Astrocyte of the spinal cord (primary cell): Measurements from ENCODE around the gene AGAP2.
A peak's percentile ranks its signal among the peaks of the same experiment; 100 is the strongest.

ENCODE experiments used
- DNase-seq: peaks from one replicate; pipeline ENCODE4 v3.0.0; 2011; ENCODE audit warnings: low read depth, low spot score
- H3K4me3 ChIP-seq: 2 replicates; pipeline ENCODE4 v1.5.1; 2011; ENCODE audit warnings: low read depth, mild to moderate bottlenecking, low read length, moderate library complexity
- in situ Hi-C: cut with HindIII; loops from 2 replicates; pipeline ENCODE4 v1.10.0; 2017; ENCODE audit warnings: low sequenced_read_pairs
- TF ChIP-seq, protein P1 (sequence below): IDR thresholded peaks from 2 replicates; pipeline ENCODE4 v1.5.1; 2012; ENCODE audit warnings: low read depth, mild to moderate bottlenecking, low read length, inconsistent platforms

Gene AGAP2

DNA sequence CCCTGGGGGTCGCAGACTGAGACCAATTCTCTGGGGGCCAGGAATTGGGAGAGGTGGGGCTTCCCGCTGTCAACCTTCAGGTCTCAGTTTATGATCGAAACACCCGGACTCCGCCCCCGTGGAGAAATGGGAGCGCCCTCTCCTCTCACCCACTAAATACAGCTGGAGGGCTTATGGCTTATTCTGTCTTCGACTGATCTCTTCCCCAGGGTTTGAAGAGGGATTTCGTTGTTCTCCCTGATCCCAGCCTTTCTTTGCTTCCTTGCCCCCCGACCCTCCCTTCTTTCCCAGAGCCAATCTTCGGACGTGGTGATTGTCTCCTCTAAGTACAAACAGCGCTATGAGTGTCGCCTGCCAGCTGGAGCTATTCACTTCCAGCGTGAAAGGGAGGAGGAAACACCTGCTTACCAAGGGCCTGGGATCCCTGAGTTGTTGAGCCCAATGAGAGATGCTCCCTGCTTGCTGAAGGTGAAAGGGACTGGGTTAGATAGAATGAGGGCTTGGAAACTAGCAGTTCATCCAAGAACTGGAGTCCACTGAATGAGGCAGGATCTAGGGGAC, 44.0 kb downstream of the AGAP2 start:
- peak; percentile 4 for DNase-seq

DNA sequence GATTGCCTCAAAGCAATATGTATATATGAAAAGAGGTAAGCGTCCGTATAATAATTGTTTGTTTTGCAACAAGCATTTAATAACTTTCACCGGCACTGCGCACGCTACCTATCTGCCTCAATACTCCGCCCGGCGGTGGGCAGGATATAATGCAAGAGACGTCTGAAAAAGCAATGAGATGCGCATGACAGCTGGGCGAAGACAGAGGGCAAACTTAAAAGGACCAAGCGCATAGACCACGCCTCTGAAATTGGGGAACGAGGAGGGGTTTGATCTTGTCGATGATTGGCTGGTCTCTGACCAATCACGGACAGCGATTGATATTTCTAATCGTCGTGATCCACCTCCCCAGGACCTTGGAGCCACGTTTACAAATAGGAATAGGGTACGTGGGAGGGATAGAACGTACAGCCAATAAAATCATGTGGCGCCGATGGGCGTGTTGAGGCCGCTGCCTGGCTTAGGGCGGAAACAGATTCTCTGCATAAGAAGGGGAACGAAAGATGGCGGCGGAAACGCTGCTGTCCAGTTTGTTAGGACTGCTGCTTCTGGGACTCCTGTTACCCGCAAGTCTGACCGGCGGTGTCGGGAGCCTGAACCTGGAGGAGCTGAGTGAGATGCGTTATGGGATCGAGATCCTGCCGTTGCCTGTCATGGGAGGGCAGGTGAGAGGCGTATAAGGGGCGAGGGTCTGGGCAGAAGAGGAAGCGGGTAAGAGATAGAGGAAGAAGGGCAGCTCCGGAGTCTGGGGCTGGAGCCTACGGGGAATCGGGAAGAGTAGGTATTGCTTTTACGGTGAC, 44.7 kb downstream of the AGAP2 start, which contains the start of gene OS9:
TSS of gene OS9 (plus strand) at position 474 of the 800 bp plus-strand sequence. CDS start at position 504, 30 bp downstream.
- in situ Hi-C loops = no loop called here
- peak; percentile 100 for DNase-seq
- peak within 1 kb of the TSS; percentile 99 for H3K4me3 ChIP-seq
- TF ChIP-seq, protein P1, sequence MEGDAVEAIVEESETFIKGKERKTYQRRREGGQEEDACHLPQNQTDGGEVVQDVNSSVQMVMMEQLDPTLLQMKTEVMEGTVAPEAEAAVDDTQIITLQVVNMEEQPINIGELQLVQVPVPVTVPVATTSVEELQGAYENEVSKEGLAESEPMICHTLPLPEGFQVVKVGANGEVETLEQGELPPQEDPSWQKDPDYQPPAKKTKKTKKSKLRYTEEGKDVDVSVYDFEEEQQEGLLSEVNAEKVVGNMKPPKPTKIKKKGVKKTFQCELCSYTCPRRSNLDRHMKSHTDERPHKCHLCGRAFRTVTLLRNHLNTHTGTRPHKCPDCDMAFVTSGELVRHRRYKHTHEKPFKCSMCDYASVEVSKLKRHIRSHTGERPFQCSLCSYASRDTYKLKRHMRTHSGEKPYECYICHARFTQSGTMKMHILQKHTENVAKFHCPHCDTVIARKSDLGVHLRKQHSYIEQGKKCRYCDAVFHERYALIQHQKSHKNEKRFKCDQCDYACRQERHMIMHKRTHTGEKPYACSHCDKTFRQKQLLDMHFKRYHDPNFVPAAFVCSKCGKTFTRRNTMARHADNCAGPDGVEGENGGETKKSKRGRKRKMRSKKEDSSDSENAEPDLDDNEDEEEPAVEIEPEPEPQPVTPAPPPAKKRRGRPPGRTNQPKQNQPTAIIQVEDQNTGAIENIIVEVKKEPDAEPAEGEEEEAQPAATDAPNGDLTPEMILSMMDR = peak; percentile 81

More for the DNA sequence above, 44.0 kb downstream of the AGAP2 start:
- peak overlapping the region; percentile 99 for H3K4me3 ChIP-seq
- TF ChIP-seq, protein P1 = no peak
- in situ Hi-C loops = no loop called here

DNA sequence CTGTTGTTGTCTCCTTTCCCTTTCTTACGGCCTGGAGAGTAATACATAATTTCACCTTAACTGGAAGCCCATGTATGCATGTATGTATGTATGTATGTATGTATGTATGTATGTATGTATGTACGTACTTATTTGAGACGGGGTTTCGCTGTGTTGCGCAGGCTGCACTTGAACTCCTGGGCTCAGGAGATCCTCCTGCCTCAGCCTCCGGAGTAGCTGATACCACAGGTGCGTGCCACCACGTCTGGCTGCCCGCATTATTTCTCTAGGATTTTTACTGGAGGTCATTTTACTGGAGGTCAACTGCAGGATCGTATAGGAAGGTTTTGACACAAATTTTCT, 45.3 kb downstream of the AGAP2 start:
- in situ Hi-C loops = no loop called here
- peak overlapping the region; percentile 9 for H3K4me3 ChIP-seq
- TF ChIP-seq, protein P1 = no peak
- DNase-seq = no peak

DNA sequence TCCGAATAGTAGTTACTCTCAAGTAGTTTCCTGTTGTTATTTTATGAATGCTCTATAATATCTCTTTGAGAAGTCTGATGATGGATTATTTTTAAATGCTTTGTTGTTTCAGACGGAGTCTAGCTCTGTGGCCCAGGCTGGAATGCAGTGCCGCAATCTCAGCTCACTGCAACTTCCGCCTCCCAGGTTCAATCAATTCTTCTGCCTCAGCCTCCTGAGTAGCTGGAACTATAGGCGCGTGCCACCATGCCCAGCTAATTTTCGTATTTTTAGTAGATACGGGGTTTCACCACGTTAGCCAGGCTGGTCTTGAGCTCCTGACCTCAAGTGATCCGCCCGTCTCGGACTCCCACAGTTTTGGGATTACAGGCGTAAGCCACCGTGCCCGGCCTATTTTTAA, 46.0 kb downstream of the AGAP2 start:
- TF ChIP-seq, protein P1 = no peak
- in situ Hi-C loops = no loop called here
- no peak overlapping the region for H3K4me3 ChIP-seq
- no peak for DNase-seq

DNA sequence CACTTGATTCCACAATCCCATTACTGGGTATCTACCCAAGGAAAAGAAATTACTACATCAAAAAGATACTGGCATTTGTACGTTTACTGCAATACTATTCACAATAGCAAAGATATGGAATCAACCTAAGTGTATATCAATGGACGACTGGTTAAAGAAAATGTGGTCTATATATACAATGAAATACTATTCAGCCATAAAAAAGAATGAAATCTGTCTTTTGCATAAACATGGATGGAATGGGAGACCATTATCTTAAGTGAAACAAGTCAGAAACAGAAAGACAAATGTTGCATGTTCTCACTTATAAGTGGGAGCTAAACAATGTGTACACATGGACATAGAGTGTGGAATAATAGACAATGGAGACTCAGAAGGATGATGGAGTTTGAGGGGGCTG, 49.6 kb downstream of the AGAP2 start:
- DNase-seq = no peak
- no peak overlapping the region for H3K4me3 ChIP-seq
- TF ChIP-seq, protein P1 = no peak
- in situ Hi-C loops = no loop called here

DNA sequence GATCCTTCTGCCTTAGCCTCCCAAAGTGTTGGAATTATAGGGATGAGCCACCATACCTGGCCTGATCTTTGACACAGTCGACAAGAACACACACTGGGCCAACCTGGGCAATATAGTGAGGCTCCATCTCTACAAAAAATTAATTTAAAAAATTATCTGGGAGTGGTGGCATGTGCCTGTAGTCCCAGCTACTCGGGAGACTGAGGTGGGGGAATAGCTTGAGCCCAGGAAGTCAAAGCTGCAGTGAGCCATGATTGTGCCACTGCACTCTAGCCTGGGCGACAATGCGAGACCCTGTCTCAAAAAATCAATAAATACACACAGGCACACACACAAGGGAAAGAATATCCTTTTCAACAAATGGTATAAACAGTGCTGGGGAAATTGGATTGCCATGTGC, 50.7 kb downstream of the AGAP2 start:
- TF ChIP-seq, protein P1 = no peak
- DNase-seq = no peak
- no peak overlapping the region for H3K4me3 ChIP-seq
- in situ Hi-C loops = no loop called here
